GM19023 (cell line): ENCODE data around the gene HSP90AA1.
"Not testable (repeated sequence)": the region's sequence is repeated elsewhere in the genome, so short reads cannot be mapped to it uniquely, and the experiment has no call there.

Source experiments
- ATAC-seq: cut with Tn5 transposase; IDR thresholded peaks from one replicate; pipeline ENCODE4 v1.9.1; 2021; ENCODE audit warnings: mild to moderate bottlenecking, moderate library complexity; ENCODE audit not compliant: unreplicated experiment

Gene HSP90AA1

DNA sequence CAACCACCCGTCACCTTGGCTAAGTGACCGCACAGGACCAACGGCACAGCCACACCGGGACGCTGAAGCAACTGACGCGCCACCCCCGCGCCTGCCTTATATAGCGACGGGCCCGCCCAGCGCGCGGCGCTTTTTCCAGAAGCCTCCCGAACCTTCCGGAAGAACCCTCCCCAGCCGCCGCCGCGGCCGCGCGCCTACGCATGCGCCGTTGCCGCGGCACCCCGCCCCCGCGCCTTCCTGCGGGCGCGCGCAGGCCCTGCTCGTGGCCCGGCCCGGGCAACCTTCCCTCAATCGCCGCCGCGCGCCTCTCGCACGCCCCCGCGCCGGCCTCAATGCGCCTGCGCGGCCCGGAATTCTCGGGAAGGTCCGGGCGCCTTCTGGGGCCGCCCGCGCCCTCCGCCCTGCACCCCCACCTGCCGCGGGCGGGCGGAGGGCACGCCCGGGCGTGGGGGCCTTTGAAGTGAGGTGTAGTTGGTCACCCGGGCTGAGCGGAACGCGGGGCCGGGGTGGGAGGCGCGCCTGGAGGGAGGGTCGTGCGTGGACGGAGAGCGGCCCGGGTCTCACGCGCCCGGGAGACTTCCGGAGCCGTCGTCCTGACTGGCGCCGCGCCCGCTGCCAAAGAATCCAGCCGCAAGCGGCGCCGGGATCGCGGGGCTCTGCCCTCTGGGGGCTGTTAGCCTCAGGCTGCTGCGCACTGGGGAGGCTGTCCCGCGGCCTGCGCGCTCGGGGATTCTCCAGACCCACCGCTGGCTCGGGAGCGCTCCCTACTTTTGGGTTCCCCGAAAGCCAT is at the start of gene HSP90AA1:
Gene HSP90AA1, minus strand, starts transcription at position 73 of the 790 bp plus-strand sequence. CDS start 666 bp downstream, outside the sequence.
- peak; percentile 78 for ATAC-seq

GRCh38 chr14:102135456-102135855 is 48.6 kb upstream of the HSP90AA1 start:
- not testable (repeated sequence) for ATAC-seq

DNA sequence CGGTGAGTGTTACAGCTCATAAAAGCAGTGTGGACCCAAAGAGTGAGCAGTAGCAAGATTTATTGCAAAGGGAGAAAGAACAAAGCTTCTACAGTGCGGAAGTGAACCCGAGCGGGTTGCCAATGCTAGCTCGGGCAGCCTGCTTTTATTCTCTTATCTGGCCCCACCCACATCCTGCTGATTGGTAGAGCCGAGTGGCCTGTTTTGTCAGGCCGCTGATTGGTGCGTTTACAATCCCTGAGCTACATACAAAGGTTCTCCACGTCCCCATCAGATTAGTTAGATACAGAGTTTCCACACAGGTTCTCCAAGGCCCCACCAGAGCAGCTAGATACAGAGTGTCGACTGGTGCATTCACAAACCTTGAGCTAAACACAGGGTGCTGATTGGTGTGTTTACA is 47.9 kb upstream of the HSP90AA1 start:
- not testable (repeated sequence) for ATAC-seq

GRCh38 chr14:102134021-102134420 is 47.2 kb upstream of the HSP90AA1 start:
- not testable (repeated sequence) for ATAC-seq

DNA sequence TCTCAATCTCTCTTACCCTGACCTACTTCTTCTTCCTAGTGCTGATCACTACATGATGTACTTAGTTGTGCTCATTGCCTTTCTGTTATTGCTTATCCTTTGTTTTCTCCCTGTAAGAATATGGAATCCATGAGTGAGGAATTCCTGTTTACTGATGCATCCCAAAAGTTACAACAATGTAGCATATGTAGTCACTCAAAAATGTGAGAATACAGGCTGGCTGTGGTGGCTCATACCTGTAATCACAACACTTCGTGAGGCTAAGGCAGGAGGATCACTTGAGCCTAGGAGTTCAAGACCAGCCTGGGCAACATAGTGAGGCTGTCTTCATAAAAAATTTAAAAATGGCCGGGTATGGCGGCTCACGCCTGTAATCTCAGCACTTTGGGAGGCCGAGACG is 44.9 kb upstream of the HSP90AA1 start:
- ATAC-seq = no peak

GRCh38 chr14:102126807-102127455 is 40.1 kb upstream of the HSP90AA1 start:
- ATAC-seq = no peak

DNA sequence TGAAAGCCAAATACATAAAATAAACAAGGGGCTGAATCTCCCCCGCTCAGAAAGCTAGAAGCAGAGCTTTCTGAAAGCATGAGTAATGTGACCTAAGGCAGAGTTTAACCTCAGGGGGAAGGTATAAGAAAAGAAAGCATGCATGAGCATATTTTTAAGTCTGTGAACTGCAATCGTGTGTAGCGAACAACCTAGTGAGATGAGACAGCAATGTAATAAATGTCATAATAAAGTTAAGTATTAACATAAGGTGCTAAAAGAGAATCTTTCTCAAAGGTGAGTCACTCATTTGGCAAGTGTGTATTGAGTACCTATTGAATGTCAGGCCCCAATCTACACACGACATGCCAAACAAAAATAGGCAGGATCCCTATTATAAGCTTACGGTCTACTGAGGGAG is 38.7 kb upstream of the HSP90AA1 start:
- no peak for ATAC-seq

GRCh38 chr14:102124419-102124818 is 37.6 kb upstream of the HSP90AA1 start:
- ATAC-seq = no peak

GRCh38 chr14:102121567-102121966 is 34.7 kb upstream of the HSP90AA1 start:
- no peak for ATAC-seq

GRCh38 chr14:102120888-102121287 is 34.0 kb upstream of the HSP90AA1 start:
- ATAC-seq = no peak

- ATAC-seq = no peak
Observed at GRCh38 chr14:102117852-102118251, 31.0 kb upstream of the HSP90AA1 start.

DNA sequence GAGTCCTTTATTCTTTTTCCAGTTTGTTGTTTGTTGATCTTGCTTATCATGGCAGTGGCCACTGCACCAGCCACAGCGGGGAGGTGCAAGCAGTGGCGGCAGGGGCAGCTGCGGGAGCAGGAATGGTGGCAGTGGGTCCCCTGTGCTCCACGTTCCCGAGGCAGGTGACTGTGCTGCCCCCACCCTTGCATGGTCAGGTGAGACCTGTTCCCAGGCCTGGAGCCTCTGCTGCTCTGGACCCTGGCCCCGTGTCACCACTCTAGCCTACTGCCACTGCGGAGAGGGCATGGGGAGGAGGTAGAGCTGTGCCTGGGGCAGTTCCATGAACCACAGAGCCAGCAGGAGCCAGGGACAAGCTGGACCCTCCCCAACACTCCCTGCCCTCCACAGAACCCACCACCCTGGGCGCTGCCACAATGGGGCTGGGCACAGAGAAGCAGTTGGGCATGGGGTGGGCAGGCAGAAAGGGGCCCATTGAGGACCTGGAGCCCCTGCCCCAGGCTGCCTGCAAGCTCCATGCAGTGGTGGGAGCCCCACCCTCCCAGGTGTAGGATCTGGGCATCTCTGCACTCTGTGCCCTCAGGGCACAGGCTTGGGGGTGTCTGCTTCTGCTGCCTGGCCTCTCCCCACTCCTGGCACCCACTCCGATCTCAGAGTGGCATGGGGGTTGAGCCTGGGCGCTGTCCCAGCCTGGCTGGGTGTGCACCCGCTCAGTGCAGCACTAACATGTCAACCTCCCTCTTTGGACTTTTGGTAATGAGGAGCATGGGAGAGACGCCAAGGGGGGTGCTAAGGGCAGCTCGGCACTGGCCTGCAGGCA is 29.7 kb upstream of the HSP90AA1 start:
- no peak for ATAC-seq

GRCh38 chr14:102111101-102111500 is 24.3 kb upstream of the HSP90AA1 start:
- no peak for ATAC-seq

DNA sequence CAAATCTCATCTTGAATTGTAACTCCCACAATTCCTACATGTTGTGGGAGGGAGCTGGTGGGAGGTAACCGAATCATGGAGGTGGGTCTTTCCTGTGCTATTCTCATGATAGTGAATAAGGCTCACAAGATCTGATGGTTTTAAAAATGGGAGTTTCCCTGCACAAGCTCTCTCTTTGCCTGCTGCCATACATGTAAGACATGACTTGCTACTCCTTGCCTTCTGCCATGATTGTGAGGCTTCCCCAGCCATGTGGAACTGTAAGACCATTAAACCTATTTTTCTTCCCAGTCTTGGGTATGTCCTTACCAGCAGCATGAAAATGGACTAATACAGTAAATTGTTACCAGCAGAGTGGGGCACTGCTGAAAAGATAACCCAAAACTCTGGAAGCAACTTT is 22.5 kb upstream of the HSP90AA1 start:
- ATAC-seq = not testable (repeated sequence)

DNA sequence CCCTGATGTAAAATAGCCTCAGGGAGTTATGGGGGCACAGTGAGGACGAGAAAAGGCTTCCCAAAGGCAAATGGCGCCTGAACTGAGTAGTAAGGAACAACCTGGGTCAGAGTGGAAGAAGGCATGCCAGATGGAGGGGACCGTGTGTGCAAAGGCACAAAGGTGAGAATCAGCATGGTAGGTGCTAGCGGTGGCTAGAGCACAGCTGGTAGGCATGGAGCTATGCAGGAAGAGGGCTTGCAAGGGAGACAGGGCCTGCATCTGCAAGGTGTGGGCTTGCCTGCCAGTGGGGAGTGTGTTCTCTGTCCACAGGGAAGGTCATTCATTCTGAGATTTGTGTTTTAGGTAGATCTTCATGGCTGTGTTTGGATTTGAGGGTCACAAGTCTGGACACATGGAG is 18.5 kb upstream of the HSP90AA1 start:
- no peak for ATAC-seq

GRCh38 chr14:102103062-102103695 is 16.3 kb upstream of the HSP90AA1 start:
- ATAC-seq = peak; percentile 55

- no peak for ATAC-seq
Observed at GRCh38 chr14:102097441-102098135, 10.7 kb upstream of the HSP90AA1 start.

DNA sequence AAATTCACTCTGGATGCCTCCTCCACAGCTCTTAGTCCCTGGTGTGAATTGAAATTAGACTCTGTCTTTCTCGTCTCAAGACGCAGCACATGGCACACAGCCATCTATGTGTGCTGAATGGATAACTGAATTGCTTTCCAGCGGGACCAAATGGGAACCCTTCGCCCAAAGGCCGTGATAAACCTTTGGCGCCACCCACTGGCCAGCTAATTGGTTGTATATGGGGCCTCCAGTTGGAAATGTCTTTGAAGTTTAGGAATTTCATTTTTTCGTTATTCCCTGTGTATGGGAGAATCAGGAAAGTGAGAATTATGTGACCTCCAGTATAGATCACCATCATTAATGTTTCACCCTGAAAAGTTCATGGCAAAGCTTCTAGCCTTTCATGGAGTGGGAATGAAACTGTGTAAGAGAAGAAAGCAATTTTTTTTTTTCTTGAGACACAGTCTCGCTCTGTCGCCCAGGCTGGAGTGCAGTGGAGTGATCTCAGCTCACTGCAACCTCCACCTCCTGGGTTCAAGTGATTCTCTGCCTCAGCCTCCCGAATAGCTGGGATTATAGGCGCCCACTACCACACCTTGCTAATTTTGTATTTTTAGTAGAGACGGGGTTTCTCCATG is 9.8 kb upstream of the HSP90AA1 start:
- no peak for ATAC-seq

DNA sequence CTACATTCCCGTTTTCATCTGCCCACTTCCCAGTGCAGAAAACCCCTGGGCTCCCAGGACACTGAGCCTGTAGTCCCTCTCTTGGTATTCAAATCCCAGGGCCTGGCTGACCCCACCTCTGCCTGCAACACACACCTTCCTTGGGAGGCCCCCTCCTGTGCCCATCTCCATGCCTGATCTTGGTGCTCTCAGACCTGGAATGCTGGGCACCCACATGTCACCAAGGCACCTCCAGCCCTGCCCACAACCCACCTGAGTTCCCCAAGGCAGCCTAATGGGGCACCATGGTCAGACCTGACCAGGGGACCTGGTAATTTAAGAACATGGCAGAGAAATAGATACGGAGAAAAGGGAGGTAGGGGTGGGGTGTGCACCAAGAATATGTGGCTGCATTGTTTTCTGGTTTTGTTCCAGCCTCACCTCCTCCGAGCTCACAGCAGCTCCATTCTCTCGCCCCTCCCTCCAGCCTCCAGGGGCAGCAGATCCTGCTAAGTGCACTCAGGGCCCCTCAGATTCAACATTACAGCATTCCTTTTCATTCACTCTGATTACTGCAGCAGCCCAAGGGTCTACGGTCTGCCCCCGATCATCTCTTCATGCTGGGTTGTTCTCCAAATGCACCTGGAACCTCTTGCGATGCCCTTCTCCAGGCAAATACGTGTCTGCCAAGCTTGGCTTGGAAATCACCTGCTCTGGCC is 9.2 kb upstream of the HSP90AA1 start:
- ATAC-seq = no peak
